HG03108 (cell line): ENCODE data around the gene METAP1.
"Not testable (repeated sequence)": the region's sequence is repeated elsewhere in the genome, so short reads cannot be mapped to it uniquely, and the experiment has no call there.

ENCODE experiments used
- ATAC-seq: cut with Tn5 transposase; IDR thresholded peaks from one replicate; pipeline ENCODE4 v1.9.1; 2021; ENCODE audit warnings: moderate library complexity; ENCODE audit not compliant: unreplicated experiment

Gene METAP1

GRCh38 chr4:98995183-98996055 lies at the start of gene METAP1:
TSS of gene METAP1 (plus strand) at chr4:98995721. CDS start at chr4:98995754, 33 bp downstream.
- ATAC-seq, result peak; percentile 94

- no peak for ATAC-seq
Measured at GRCh38 chr4:98946359-98946758, 49.2 kb upstream of the METAP1 start.

GRCh38 chr4:98950925-98951324 lies 44.6 kb upstream of the METAP1 start:
- ATAC-seq, result no peak

GRCh38 chr4:98951710-98952109 lies 43.8 kb upstream of the METAP1 start:
- no peak for ATAC-seq

- ATAC-seq, result no peak
Measured at GRCh38 chr4:98955229-98955628, 40.3 kb upstream of the METAP1 start.

GRCh38 chr4:98958065-98958464 lies 37.5 kb upstream of the METAP1 start:
- ATAC-seq, result no peak

- ATAC-seq, result no peak
Measured at GRCh38 chr4:98959411-98959810, 36.1 kb upstream of the METAP1 start.

- ATAC-seq, result no peak
Measured at GRCh38 chr4:98961770-98962169, 33.8 kb upstream of the METAP1 start.

- no peak for ATAC-seq
Measured at GRCh38 chr4:98963538-98964433, 31.7 kb upstream of the METAP1 start.

- no peak for ATAC-seq
Measured at GRCh38 chr4:98966926-98967325, 28.6 kb upstream of the METAP1 start.

GRCh38 chr4:98967786-98968329 lies 27.7 kb upstream of the METAP1 start:
- ATAC-seq, result no peak

- no peak for ATAC-seq
Measured at GRCh38 chr4:98969878-98970785, 25.4 kb upstream of the METAP1 start.

- no peak for ATAC-seq
Measured at GRCh38 chr4:98976716-98977115, 18.8 kb upstream of the METAP1 start.

GRCh38 chr4:98977557-98977956 lies 18.0 kb upstream of the METAP1 start:
- ATAC-seq, result no peak

GRCh38 chr4:98987720-98988119 lies 7.8 kb upstream of the METAP1 start:
- ATAC-seq, result no peak

- not testable (repeated sequence) for ATAC-seq
Measured at GRCh38 chr4:98992835-98993234, 2.7 kb upstream of the METAP1 start.

- no peak for ATAC-seq
Measured at GRCh38 chr4:98993419-98994071, 2.0 kb upstream of the METAP1 start.

GRCh38 chr4:98994474-98995182 lies 893 bp upstream of the METAP1 start:
- no peak for ATAC-seq

GRCh38 chr4:98996056-98996764 lies 689 bp downstream of the METAP1 start:
- peak; percentile 4 for ATAC-seq
